ENCODE results near the gene SYCP3.

DNA sequence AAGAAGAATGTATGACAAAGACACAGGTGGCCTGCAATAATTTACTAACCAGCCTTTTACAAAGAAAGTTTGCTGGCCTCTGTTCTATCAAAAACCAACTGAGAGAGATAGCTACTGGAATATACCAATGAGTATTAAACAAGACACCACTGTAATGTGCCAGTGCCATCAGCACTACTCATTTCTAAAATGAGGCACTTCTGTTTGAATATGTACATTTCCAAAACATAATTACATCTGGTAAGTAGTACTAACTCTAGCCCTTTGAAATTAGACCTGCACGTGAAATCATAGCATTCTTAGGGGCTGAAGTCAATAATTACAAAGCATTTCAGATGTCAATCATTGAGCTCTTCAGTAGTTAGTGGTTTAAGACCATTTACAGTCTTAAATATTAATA, 6.9 kb upstream of the SYCP3 start:
- no peak for TF ChIP-seq CTCF (optimal IDR thresholded peaks at IDR 0.05 in 1 of 3, IDR thresholded peaks at IDR 0.05 in 1 of 3, conservative IDR thresholded peaks at IDR 0.05 in 1 of 3; ENCODE audit: extremely low read depth in 1 of 3, insufficient read depth in 2 of 3, low read length in 3 of 3)
- no peak for TF ChIP-seq EZH2 (IDR thresholded peaks at IDR 0.05; ENCODE audit: low read length)

All from keratinocyte (primary cell).